GM12878 (cell line): ENCODE results near the gene ATG13. TPM values are rescaled to one million over a fixed set of nuclear protein-coding genes. Genes with fewer than 3 reads are reported as not detected.

ENCODE experiments used
- ATAC-seq: fragments of 200-7000 bp; cut with Tn5 transposase; 3 replicates; pipeline ENCODE4 v1.9.1; 2020; ENCODE audit warnings: mild to moderate bottlenecking, moderate library complexity
- BruUV-seq: library from RNA; stranded (reverse); fragments of 400-500 nt; replicated peaks from 2 replicates; lab custom pipeline; 2021; lab: Mats Ljungman, UMichigan
- CTCF ChIA-PET: fragments of 300-600 bp; sonication (Branson Sonifier 250); formaldehyde crosslinking; extraction: SDS; loops from one replicate; lab custom pipeline; 2021; ENCODE audit warnings: inconsistent platforms; lab: Yijun Ruan, JAX
- POLR2A ChIA-PET: fragments of 350-600 bp; formaldehyde crosslinking; extraction: SDS; loops from one replicate; lab custom pipeline; 2021; ENCODE audit warnings: inconsistent platforms; lab: Charles Lee
- RAD21 ChIA-PET: fragments of 300-600 bp; sonication (Branson Sonifier 250); formaldehyde crosslinking; loops from one replicate; lab custom pipeline; 2023; ENCODE audit warnings: antibody characterized with exemption; ENCODE audit not compliant: unreplicated experiment; lab: Charles Lee
- SMC1A ChIA-PET: fragments of 300-600 bp; sonication (Branson Sonifier 250); formaldehyde crosslinking; loops from one replicate; lab custom pipeline; 2023; ENCODE audit not compliant: unreplicated experiment, uncharacterized antibody; lab: Charles Lee
- DNase-seq: peaks from one replicate; pipeline ENCODE4 v3.0.0-alpha.2; 2011; ENCODE audit warnings: low read depth, low spot score
- FAIRE-seq: peaks from 3 replicates; lab custom pipeline; 2011; peaks lifted over from hg19 to GRCh38; lab: Jason Lieb, UNC
- H2AFZ ChIP-seq: 2 replicates; pipeline ENCODE4 v1.6.0; 2011; ENCODE audit warnings: low read depth, low read length, control low read depth; ENCODE audit not compliant: control insufficient read depth
- H3K27ac ChIP-seq: 2 replicates; pipeline ENCODE4 v1.5.1; 2011; ENCODE audit warnings: control low read depth; ENCODE audit not compliant: control insufficient read depth, insufficient read depth
- H3K27me3 ChIP-seq, 2 experiments: replicated peaks in 1 of 2; 2 replicates each; pipeline versions ENCODE4 v1.6.0 to v1.6.1; 2011; ENCODE audit warnings: low read length in 1 of 2; ENCODE audit not compliant: control insufficient read depth in 2 of 2, insufficient read depth in 2 of 2
- H3K36me3 ChIP-seq, 2 experiments: 2 replicates each; pipeline ENCODE4 v1.5.1; 2011; ENCODE audit warnings: low read length in 1 of 2; ENCODE audit not compliant: control insufficient read depth in 2 of 2, insufficient read depth in 2 of 2
- H3K4me1 ChIP-seq: 2 replicates; pipeline ENCODE4 v1.6.1; 2011; ENCODE audit warnings: mild to moderate bottlenecking, low read length, moderate library complexity, mixed read lengths; ENCODE audit not compliant: control insufficient read depth, insufficient read depth
- H3K4me2 ChIP-seq: 2 replicates; pipeline ENCODE4 v1.6.0; 2011; ENCODE audit warnings: control low read depth; ENCODE audit not compliant: control insufficient read depth, insufficient read depth
- H3K4me3 ChIP-seq: fragments of 200-600 bp; sonication (generic); 2 replicates; pipeline ENCODE4 v1.5.1; 2016
- H3K79me2 ChIP-seq: 2 replicates; pipeline ENCODE4 v1.6.0; 2011; ENCODE audit warnings: low read length; ENCODE audit not compliant: control insufficient read depth, insufficient read depth
- H3K9ac ChIP-seq: 2 replicates; pipeline ENCODE4 v1.8.0; 2011; ENCODE audit warnings: low read length, control low read depth, mixed read lengths; ENCODE audit not compliant: control insufficient read depth, insufficient read depth
- H3K9me3 ChIP-seq: replicated peaks from 3 replicates; pipeline ENCODE4 v1.5.1; 2011; ENCODE audit warnings: mild to moderate bottlenecking, low read length; ENCODE audit not compliant: control insufficient read depth, insufficient read depth
- H4K20me1 ChIP-seq: 2 replicates; pipeline ENCODE4 v1.6.0; 2011; ENCODE audit not compliant: control insufficient read depth, insufficient read depth
- CHD2 ChIP-seq: IDR thresholded peaks from 2 replicates; pipeline ENCODE4 v1.6.1; 2011; ENCODE audit warnings: low read depth, low read length, improper control_type of control experiment, borderline replicate concordance
- FOXM1 ChIP-seq: IDR thresholded peaks from 2 replicates; pipeline ENCODE4 v1.6.1; 2012; ENCODE audit warnings: low read depth, mild to moderate bottlenecking, inconsistent platforms, low read length, moderate library complexity
- HDAC6 ChIP-seq: fragments of 200-600 bp; sonication (generic); IDR thresholded peaks from one replicate; pipeline ENCODE4 v1.8.0; 2017; ENCODE audit warnings: antibody characterized with exemption; ENCODE audit not compliant: unreplicated experiment
- PAX8 ChIP-seq: fragments of 450-650 bp; IDR thresholded peaks from 2 replicates; pipeline ENCODE4 v1.6.1; 2017; ENCODE audit warnings: mild to moderate bottlenecking, moderate library complexity
- SUZ12 ChIP-seq: fragments of 200-600 bp; sonication (generic); IDR thresholded peaks from one replicate; pipeline ENCODE4 v1.6.1; 2018; ENCODE audit warnings: antibody characterized with exemption, mild to moderate bottlenecking; ENCODE audit not compliant: unreplicated experiment
- ZBED1 ChIP-seq: IDR thresholded peaks from 2 replicates; pipeline ENCODE4 v1.6.1; 2016; ENCODE audit warnings: borderline replicate concordance
- ZZZ3 ChIP-seq: IDR thresholded peaks from 2 replicates; pipeline ENCODE4 v1.6.1; 2011; ENCODE audit warnings: low read depth; ENCODE audit not compliant: control insufficient read depth, insufficient read length
- WGBS: methylation state at CpG from one replicate; pipeline ENCODE4 v1.1.6; 2016; ENCODE audit warnings: low lambda C conversion rate; ENCODE audit not compliant: insufficient replicate concordance, insufficient coverage; ENCODE audit errors: missing lambda C conversion rate; 5-methylcytosine and 5-hydroxymethylcytosine counted together
- in situ Hi-C: fragments of 300-500 bp; cut with MboI; formaldehyde crosslinking; loops from 9 replicates; pipeline ENCODE4 v1.14.3; 2018; ENCODE audit warnings: mixed read lengths
- intact Hi-C: fragments of 100-400 bp; cut with micrococcal nuclease; formaldehyde crosslinking; loops from one replicate; pipeline ENCODE4 v1.14.2; 2022; ENCODE audit not compliant: unreplicated experiment
- polyA plus RNA-seq, 11 experiments: library from polyadenylated mRNA; depleted of rRNA in 4 of 11; unstranded in 6 of 11; stranded (reverse) in 5 of 11; fragments of >200 nt; fragmentation: Nextera tagmentation in 4 of 11; fragmentation: Illumina TruSeq in 1 of 11; extraction: Ambion mirVana in 4 of 11; extraction: Trizol in 1 of 11; gene quantifications; 1 replicate in 1 of 11; 2 replicates in 10 of 11; pipeline versions ENCODE4 v1.2.1 to v1.2.3, GENCODE V29; 2011 to 2016; ENCODE audit warnings: inconsistent platforms in 2 of 11, missing spikeins in 2 of 11, low read depth in 1 of 11
- total RNA-seq, 4 experiments: library from RNA; depleted of rRNA in 3 of 4; stranded (reverse); fragments of >200 nt in 3 of 4; fragmentation: Illumina TruSeq in 1 of 4; extraction: Trizol in 1 of 4; gene quantifications; 2 replicates each; pipeline versions ENCODE4 v1.2.1 to v1.2.3, GENCODE V29; 2013 to 2021
- TF ChIP-seq, protein P1 (sequence below): fragments of 450-650 bp; conservative IDR thresholded peaks from 2 replicates; pipeline ENCODE4 v1.6.1; 2017; ENCODE audit warnings: mild to moderate bottlenecking, moderate library complexity
- TF ChIP-seq, protein P2 (sequence below): IDR thresholded peaks from 2 replicates; pipeline ENCODE4 v1.6.1; 2012; ENCODE audit warnings: improper control_type of control experiment, low read depth, low read length; ENCODE audit not compliant: insufficient replicate concordance

ATG13 gene
- total and polyA plus RNA-seq, 10 of the 15 experiments (the other 5 are each of a cell fraction or from before 2014, with no cell fraction given): 10.9 to 61.6 (median 50.9) TPM

DNA sequence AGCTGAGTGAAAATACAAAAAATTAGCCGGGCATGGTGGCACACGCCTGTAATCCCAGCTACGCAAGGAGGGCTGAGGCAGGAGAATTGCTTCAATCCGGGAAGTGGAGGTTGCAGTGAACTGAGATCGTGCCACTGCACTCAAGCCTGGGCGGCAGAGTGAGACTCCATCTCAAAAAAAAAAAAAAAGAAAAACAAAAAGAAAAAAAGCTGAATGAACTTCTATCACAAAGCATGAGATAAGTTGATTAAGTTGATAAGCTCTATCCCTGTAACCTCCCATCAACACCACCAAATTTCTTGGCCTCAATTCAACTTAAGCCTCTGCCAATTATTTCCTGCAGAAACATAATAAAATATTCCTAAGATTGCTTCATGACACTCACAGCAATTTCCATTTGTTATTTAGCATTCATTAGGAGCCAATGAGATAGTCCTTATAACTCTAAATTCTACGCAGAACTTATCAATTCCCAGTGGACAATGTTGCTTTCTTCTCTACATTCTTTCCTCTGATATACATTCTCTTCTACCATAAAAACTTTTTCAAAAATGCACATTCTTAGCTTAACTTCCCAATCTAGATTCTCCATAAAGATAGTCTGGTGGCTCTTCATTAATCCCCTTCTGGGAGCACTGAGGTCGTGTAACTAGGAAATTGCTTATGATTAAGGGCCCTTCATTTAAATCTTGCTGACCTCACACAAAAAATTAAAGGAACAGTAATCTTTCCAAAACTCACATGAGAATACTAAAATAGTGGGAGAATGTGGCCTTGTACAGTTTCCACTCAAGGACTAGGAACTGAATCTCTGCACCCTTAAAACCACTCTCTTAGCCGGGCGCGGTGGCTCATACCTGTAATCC, 26.4 kb upstream of the ATG13 start:
- Histone ChIP-seq H3K9ac (no peak overlapping the region), H3K9me3 (no peaks in the 10 kb centered on the region)
- ChIA-PET RAD21 (interaction anchor here (1.0 kb wide), 1 partner anchor 31 kb away, joined by 3 read pairs; no protein-coding TSS in a partner anchor), POLR2A (interaction anchor here (0.6 to 1.8 kb wide), 5 partner anchors 11 to 111 kb away, joined by 3 to 5 read pairs (median 3); partner anchors contain the start of gene ATG13)
- TSS peak; percentile 56 for BruUV-seq
- no peak for TF ChIP-seq PAX8
- no peak for TF ChIP-seq CHD2
- TF ChIP-seq, protein P1, sequence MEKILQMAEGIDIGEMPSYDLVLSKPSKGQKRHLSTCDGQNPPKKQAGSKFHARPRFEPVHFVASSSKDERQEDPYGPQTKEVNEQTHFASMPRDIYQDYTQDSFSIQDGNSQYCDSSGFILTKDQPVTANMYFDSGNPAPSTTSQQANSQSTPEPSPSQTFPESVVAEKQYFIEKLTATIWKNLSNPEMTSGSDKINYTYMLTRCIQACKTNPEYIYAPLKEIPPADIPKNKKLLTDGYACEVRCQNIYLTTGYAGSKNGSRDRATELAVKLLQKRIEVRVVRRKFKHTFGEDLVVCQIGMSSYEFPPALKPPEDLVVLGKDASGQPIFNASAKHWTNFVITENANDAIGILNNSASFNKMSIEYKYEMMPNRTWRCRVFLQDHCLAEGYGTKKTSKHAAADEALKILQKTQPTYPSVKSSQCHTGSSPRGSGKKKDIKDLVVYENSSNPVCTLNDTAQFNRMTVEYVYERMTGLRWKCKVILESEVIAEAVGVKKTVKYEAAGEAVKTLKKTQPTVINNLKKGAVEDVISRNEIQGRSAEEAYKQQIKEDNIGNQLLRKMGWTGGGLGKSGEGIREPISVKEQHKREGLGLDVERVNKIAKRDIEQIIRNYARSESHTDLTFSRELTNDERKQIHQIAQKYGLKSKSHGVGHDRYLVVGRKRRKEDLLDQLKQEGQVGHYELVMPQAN: no peak
- TF ChIP-seq ZZZ3: no peak
- TF ChIP-seq, protein P2, sequence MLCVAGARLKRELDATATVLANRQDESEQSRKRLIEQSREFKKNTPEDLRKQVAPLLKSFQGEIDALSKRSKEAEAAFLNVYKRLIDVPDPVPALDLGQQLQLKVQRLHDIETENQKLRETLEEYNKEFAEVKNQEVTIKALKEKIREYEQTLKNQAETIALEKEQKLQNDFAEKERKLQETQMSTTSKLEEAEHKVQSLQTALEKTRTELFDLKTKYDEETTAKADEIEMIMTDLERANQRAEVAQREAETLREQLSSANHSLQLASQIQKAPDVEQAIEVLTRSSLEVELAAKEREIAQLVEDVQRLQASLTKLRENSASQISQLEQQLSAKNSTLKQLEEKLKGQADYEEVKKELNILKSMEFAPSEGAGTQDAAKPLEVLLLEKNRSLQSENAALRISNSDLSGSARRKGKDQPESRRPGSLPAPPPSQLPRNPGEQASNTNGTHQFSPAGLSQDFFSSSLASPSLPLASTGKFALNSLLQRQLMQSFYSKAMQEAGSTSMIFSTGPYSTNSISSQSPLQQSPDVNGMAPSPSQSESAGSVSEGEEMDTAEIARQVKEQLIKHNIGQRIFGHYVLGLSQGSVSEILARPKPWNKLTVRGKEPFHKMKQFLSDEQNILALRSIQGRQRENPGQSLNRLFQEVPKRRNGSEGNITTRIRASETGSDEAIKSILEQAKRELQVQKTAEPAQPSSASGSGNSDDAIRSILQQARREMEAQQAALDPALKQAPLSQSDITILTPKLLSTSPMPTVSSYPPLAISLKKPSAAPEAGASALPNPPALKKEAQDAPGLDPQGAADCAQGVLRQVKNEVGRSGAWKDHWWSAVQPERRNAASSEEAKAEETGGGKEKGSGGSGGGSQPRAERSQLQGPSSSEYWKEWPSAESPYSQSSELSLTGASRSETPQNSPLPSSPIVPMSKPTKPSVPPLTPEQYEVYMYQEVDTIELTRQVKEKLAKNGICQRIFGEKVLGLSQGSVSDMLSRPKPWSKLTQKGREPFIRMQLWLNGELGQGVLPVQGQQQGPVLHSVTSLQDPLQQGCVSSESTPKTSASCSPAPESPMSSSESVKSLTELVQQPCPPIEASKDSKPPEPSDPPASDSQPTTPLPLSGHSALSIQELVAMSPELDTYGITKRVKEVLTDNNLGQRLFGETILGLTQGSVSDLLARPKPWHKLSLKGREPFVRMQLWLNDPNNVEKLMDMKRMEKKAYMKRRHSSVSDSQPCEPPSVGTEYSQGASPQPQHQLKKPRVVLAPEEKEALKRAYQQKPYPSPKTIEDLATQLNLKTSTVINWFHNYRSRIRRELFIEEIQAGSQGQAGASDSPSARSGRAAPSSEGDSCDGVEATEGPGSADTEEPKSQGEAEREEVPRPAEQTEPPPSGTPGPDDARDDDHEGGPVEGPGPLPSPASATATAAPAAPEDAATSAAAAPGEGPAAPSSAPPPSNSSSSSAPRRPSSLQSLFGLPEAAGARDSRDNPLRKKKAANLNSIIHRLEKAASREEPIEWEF: no peak
- TF ChIP-seq SUZ12: no peak
- TF ChIP-seq HDAC6: no peak
- TF ChIP-seq ZBED1: no peak
- no peak for TF ChIP-seq FOXM1
- TF ChIP-seq, all 136 proteins: peak for 0
- no peaks in the 10 kb centered on the region; a peak in 1 of 4 replicates for H3K36me3 ChIP-seq
- 97% methylated on average over 8 of the region's 11 CpGs for WGBS
- no peak overlapping the region for H2AFZ ChIP-seq
- H3K4me1 ChIP-seq: no peaks in the 10 kb centered on the region
- H3K4me3 ChIP-seq: peak overlapping the region; percentile 12; the same call in 1 of the 2 replicates
- intact Hi-C loops: no loop called here
- H3K27ac ChIP-seq: no peak overlapping the region
- SMC1A ChIA-PET: interaction anchor here (0.9 to 2.2 kb wide), 8 partner anchors 10 to 184 kb away, joined by 3 to 8 read pairs (median 6); no protein-coding TSS in a partner anchor
- H4K20me1 ChIP-seq: no peaks in the 10 kb centered on the region
- in situ Hi-C loops: no loop called here
- FAIRE-seq (no peak), ATAC-seq (no peak), DNase-seq (no peak)
- no peaks in the 10 kb centered on the region for H3K27me3 ChIP-seq
- H3K4me2 ChIP-seq: peak overlapping the region; percentile 34
- H3K79me2 ChIP-seq: peaks cover 62% of the 10 kb centered on the region
- CTCF ChIA-PET: interaction anchor here (0.8 to 1.8 kb wide), 3 partner anchors 17 to 30 kb away, joined by 3 to 4 read pairs (median 3); no protein-coding TSS in a partner anchor
